Activated CD8-positive, alpha-beta memory T cell treated with anti-CD3 and anti-CD28 coated beads for 1 hour (primary cell): ENCODE data around the gene SYPL2.
"Not testable (repeated sequence)": the region's sequence is repeated elsewhere in the genome, so short reads cannot be mapped to it uniquely, and the experiment has no call there.

Experiments
- DNase-seq, 2 donors: peaks; one replicate each; pipeline ENCODE4 v3.0.0-alpha.2; 2020; ENCODE audit warnings: low read depth in 1 of 2; ENCODE audit errors: extremely low read depth in 1 of 2

Gene SYPL2

GRCh38 chr1:109466452-109467300 is at the start of gene SYPL2:
Gene SYPL2 (plus strand): TSS chr1:109466546. CDS start chr1:109466844, 298 bp downstream.
- no peak for DNase-seq

- DNase-seq: no peak
These were observed 42.8 kb upstream of the SYPL2 start for GRCh38 chr1:109423498-109423897.

DNA sequence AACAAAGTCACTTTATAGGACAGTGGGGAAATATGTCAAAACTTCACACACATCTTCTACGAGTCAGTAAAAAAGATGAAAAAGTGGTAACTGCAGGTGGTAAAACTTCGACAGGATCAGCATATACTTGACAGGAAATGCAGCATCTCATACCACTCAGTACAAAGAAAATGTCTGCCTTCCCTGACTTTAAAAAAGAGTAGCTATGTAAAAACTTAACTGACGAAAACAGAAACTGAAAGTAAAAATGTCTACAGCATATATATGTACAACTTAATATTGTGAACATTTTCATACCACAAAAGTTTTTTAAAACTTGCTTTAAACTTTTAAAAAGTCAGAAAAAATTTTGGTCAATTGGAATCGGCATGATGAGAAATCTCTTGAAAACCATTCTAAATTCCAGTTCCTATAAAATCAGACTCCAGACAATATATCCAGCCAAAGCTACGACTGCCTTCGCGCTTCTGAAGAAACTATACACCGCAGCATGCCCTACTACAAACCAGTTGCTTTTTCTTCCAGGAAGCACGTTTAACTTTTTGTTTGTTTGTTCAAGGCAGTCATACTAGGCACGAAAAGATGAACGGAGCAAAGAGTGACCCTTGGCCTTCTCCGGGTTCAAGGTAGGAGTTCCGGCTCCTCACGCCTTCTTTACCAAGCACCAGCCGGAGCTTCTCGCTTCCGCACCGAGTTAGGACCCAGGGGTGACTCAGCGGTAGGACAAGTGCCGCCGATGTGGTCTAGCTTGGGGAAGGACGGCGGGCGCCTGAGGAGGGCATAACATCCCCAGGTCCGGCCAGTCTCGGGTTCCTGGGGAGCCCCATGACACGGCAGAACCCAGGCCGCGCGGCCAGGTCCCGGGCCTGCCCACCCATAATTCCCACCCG is 40.7 kb upstream of the SYPL2 start:
- DNase-seq: peak; percentile 16 to 47

DNA sequence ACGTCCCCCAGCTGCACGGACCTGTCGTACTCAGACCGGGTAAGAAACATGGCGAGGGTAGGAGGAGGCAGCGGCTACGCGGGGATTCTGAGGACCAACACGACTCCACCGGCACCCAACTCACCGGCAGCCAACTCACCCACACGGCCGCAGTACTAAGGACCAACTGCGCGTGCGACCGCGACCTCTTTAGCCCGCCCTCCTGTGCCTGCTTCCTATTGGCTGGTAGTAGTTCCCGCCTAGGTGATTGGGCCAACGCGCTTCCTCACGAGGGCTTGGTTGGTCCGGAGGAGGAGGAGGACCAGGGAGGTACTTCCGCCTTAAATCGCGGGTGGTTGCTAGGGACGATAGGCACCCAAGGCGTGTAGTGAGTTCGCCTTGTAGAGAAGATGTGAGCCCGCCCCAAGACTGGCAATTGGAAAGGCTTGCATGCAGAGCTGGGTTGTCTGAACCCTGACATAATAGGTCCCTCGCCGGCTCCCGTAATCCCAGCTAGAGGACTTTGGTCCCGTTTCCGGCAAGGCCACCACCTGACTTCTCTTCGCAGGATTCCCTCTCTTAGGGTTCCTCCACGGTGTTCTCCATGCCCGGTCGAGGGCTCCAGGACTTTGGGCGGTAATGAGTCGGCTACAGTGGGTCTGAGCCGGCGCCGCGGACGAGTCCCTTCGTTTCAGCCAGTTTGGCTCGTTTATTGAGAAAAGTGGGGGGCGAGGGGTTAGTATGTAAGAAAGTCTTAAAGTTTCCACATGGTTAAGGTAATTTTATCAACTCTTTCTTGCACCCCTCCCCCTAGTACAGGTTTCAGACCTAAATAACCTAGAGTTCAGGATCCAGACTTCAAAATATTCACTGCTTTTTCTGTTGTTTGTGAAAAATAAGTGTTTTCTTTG is 39.8 kb upstream of the SYPL2 start, which contains the start of gene PSMA5:
Gene PSMA5 (minus strand): TSS at position 168 of the 890 bp plus-strand sequence. CDS start 118 bp downstream, at position 50.
- peak; percentile 87 to 92 for DNase-seq

DNA sequence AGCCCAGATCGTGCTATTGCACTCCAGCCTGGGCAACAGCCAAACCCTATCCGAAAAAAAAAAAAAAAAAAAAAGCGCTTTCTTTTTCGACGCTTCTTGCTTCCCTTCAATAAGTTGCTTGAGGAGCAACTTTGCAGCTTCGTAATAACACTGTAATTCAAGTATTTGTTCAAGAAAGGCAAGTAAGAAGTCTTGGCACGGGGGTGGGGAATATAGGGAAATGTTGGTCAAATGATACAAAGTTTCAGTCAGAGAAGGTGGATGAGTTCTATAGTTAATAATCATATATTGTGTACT is 39.2 kb upstream of the SYPL2 start:
- no peak for DNase-seq

GRCh38 chr1:109432336-109432735 is 34.0 kb upstream of the SYPL2 start:
- no peak for DNase-seq

DNA sequence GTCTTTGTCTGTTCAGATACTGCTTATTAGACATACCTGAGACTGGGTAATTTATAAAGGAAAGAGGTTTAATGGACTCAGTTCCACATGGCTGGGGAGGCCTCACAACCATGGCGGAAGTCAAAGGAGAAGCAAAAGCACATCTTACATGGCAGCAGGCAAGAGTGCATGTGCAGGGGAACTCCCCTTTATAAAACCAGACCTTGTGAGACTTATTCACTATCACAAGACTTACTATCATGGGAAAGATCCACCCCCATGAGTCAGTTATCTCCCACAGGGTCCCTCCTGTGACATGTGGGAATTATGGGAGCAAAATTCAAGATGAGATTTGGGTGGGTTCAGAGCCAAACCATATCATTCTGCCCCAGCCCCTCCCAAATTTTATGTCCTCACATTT is 33.0 kb upstream of the SYPL2 start:
- DNase-seq: no peak

- no peak for DNase-seq
These were observed 31.9 kb upstream of the SYPL2 start for GRCh38 chr1:109434484-109434883.

GRCh38 chr1:109438798-109439297 is 27.5 kb upstream of the SYPL2 start:
- DNase-seq: no peak

DNA sequence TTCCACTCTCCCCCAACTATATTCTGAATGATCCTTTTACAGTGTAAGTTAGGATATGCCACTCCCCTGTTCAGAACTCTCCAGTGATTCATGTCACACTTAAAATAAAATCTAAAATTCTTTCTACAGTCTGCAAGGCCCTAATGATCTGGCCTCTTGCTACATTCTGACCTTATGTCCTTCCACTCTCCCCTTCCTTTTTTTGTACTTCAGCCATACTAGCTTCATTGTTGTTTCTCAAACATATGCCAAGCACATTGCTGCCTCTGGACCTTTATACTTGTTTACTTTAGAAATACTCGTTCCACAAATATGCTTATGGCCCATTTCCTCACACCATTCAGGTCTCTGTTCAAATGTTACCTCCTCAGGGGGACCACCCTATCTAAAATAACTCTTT is 25.3 kb upstream of the SYPL2 start:
- DNase-seq: no peak

DNA sequence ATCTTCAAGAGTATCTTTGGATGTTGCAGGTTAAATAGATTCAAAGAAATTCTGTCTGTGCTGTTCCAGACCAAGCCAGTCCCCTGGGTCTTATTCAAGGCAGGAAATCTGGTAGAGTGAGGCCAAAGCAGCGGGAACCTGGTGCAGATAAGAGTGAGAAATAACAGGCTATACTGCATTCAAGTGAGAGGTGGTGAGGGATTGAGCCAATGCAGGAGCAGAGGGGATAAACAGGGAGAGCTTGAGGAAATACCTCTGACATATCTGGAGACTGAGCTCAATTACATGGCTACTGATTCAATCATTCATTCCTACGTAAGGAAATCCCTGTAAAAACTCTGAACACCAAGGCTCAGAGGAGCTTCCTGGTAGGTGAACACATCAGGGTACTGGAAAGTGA is 22.9 kb upstream of the SYPL2 start:
- no peak for DNase-seq

DNA sequence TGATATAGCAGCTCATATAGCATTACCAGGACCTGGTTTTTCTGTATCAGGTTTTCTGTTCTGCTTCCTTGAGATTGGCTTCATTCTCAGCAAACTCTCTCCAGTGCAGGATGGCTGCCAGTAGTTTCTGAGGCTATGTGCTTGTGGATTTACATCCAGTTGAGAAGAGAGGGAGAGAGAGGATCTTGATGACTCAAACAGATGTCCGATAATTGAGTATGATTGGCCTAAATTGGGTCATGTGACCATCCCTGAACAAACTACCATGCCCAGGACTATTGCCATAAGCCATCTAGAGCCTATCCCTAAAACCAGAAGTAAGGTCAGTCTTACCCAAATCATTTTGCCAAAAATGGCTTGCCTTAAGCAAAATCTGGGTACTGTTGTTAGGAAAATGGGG is 22.0 kb upstream of the SYPL2 start:
- no peak for DNase-seq

DNA sequence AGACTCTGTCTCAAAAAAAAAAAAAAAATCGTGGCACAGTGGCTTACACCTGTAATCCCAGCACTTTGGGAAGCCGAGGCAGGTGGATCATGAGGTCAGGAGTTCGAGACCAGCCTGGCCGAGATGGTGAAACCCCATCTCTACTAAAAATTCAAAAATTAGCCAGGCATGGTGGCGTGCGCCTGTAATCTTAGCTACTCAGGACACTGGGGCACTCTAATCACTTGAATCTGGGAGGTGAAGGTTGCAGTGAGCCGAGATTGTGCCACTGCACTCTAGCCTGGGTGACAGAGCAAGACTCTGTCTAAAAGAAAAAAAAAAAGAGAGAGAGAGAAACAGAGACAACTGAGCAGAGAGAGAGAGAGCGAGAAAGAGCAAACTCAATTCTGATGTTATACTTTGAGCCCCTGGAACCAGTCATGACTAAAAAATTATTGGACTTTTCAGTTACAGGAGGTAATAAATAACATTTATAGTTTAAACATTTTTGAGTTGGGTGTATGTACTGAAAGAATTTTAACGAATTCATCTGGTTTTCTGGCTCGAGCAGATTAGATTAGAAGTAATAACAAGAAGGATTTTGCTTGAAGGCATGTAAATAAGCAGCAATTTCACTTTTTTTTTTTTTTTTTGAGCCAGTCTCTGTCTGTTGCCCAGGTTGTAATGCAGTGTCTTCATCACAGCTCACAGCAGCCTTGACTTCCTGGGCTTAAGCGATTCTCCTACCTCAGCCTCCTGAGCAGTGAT is 20.2 kb upstream of the SYPL2 start:
- not testable (repeated sequence) for DNase-seq

DNA sequence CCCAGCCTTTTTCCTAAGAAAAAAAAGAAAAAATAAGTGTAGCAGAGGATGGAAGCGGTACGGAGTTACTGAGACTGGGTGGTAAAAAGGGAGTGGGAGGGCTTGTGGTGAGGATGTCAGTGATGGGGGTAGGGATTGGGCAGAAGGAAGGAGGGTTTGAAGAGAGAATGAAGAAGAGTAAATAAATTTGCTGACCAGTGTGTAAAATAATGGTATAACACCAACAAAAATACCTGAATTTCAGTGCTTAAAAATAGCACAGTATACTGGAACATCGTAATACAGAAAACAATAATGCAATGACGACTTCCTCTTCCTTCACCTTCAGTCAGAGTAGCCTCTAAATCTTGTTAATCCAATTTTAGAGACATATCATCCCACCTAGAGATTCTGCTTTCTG is 18.8 kb upstream of the SYPL2 start:
- no peak for DNase-seq

- no peak for DNase-seq
These were observed 11.7 kb upstream of the SYPL2 start for GRCh38 chr1:109454497-109455133.

- no peak for DNase-seq
These were observed 8.5 kb upstream of the SYPL2 start for GRCh38 chr1:109457819-109458218.

GRCh38 chr1:109466125-109466451 is 258 bp upstream of the SYPL2 start:
- no peak for DNase-seq

- no peak for DNase-seq
These were observed 993 bp downstream of the SYPL2 start for GRCh38 chr1:109467301-109467777.

GRCh38 chr1:109468061-109468460 is 1.7 kb downstream of the SYPL2 start:
- DNase-seq: no peak

DNA sequence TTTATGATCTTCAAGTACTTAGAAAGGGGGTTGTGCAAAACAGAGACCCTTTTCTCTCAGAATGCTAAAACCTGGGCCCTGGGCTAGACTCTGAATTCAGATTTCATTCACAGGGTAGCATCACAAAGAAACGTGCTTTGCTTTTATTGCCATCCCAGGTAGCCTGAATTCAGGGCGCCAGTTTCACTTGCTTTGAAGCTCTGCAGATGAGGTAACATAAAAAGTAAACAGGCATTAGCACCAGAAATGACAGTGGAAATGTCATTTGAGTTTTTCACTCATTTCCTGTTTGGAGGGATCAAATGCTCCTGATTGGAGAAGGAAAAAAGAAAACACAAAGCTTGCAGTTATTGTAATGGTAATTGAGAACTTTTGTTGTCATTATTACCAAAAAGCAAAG is 2.6 kb downstream of the SYPL2 start:
- DNase-seq: no peak
